Ramos (cell line): Measurements from ENCODE around the gene NFIC.
"Not testable (repeated sequence)": the region's sequence is repeated elsewhere in the genome, so short reads cannot be mapped to it uniquely, and the experiment has no call there.

Experiments
- in situ Hi-C: fragments of 300-500 bp; cut with MboI; formaldehyde crosslinking; loops from one replicate; pipeline ENCODE4 v1.14.3; 2022; ENCODE audit warnings: low sequenced_read_pairs; ENCODE audit not compliant: unreplicated experiment

Gene NFIC

DNA sequence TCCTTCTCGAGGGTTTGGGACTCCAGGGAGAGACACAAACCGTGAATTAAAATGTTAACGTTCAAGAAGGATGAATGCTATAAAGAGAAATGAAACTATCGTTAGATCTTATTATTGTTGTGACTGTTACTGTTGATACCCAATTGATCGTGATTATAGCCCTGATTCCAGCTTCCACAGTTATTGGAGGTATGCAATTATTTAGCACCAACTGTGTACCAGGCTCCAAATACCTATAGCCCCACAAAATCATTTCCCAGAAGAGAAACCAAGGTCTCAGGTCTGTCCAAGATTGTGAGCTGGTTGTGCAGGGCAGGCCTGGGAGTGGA is 30.1 kb upstream of the NFIC start:
- in situ Hi-C loops = no loop called here

GRCh38 chr19:3336680-3337523 is 29.5 kb upstream of the NFIC start:
- in situ Hi-C loops = no loop called here

DNA sequence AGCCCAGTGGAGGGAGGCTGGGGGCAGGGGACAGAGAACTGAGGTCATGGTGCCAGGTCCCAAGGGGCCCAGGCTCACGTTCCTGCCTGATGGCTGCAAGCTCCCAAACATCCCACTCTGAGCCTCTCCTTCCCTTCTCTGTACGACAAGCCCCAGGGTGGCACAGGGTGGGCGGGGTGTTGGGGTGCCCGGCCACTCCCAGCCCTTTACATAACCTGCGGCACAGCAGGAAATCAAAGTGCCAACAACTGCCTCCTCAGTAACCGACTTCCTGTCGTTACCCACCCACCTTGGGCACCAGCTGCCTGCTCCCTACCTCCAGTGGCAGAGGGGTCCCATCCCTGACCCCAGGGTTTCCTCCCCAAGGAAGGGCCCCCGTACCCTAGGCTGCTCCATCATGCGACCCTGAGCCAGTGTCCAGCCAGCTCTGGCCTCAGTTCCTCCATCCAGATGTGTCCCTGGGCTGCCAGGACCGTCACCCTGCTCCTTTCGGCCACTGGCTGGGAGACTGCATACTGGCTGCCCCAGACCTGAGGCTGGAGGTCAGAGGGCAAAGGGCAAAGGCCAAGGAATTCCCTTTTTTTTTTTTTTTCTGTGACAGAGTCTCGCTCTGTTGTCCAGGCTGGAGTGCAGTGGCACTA is 27.7 kb upstream of the NFIC start:
- in situ Hi-C loops = no loop called here

GRCh38 chr19:3340340-3340739 is 26.0 kb upstream of the NFIC start:
- in situ Hi-C loops = no loop called here

GRCh38 chr19:3342246-3342645 is 24.1 kb upstream of the NFIC start:
- in situ Hi-C loops = no loop called here

- in situ Hi-C loops = not testable (repeated sequence)
Measured at GRCh38 chr19:3342962-3343361, 23.4 kb upstream of the NFIC start.

- in situ Hi-C loops = no loop called here
Measured at GRCh38 chr19:3343619-3344502, 22.5 kb upstream of the NFIC start.

DNA sequence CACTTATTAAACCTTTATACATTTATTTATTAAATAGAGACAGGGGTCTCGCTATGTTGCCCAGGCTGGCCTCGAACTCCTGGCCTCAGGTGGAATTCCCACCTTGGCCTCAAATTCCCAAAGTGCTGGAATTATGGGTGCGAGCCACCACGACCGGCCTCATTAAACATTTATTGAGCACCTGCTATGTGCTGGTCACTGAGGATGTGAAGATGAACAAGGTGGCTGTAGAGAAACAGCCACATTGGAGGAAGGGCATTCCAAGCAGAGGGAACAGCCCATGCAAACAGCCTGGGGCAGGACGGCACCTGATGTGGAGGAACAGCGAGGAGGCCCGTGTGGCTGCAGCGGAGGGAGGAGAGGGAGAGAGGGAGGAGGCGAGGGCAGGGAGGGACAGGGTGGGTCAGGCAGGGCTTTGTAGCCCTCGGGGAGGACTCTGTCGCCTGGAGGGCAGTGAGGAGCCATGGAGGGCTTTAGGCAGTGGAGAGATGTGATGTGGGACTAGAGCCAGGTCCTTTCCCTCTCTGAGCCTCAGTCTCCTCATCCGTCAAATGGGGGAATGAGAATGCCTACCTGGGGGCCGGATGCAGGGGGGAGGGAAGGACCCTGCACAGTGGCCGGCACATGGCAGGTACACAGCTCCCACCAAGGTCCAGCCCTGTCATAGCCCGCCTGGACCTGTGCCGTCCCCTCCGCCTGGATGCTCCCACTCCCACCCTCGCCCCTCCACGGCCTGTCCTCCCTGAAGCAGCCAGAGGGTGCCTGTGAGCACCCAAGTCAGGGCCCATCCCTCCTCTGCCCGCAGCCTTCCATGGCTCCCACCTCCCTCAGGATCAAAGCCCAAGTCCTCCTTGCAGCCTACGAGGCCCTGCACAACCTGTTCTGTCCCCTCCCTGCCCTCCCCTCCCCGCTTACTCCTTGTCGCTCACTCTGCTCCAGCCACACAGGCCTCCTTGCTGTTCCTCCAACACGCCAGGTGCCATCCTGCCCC is 21.5 kb upstream of the NFIC start:
- in situ Hi-C loops = no loop called here

DNA sequence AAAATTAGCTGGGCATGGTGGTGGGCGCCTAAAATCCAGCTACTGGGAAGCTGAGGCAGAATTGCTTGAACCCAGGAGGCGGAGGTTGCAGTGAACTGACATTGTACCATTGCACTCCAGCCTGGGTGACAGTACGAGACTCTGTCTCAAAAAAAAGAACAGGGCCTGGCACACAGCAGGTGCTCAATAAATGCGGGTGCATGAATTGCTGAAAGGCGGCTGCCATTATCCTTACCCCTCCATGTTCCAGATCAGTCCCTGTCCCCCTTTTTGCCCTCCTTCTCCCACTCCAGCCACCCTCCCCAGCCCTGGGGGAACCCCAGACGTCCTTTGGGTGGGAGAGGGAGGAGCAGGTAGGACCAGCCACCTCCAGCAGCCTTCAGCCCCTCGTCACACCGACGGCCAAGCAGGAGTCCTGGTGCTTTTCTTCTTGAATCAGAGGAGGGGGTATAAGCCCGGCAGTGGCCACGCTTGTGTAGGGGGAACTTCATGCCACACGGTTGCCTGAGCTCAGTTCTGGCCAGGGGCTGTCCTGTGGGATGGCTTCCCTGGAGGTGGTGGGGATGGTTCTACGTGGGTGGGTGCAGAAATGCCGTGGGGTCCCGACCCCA is 20.4 kb upstream of the NFIC start:
- in situ Hi-C loops = no loop called here

DNA sequence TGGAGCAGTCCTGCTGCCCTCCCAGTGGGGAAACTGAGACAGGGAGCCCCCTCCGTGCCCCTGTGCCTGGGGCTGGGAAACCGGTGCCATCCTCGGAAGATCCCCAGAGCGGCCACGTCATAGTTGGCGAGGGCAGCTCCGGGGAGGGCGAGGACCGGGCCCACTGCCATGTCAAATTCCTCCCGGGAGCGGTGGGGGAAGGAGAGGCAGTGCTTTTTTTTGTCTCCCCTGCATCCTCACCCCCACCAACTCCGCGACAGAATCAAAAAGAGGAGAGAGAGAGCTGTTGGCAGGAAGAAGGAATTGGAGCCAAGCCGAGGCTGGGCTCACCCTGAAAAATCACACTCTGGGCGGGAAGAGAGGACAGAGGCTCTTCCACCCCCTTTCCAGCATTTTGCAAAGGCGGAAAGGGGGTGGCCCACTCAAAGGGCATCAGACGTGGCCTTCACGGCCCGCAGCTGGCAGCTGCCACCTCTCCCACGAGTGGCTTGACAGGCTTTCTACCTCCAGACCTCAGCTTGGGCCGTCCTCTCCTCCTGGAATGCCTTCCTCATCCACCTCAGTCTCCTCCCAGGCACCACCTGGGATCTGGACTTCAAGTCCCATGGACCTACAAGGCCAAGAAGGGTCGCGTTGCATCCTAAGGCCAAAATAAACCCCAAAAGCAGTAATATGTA is 19.6 kb upstream of the NFIC start:
- in situ Hi-C loops = no loop called here

GRCh38 chr19:3348042-3348441 is 18.3 kb upstream of the NFIC start:
- in situ Hi-C loops = no loop called here

GRCh38 chr19:3348469-3348868 is 17.9 kb upstream of the NFIC start:
- in situ Hi-C loops = not testable (repeated sequence)

- in situ Hi-C loops = no loop called here
Measured at GRCh38 chr19:3350014-3350663, 16.2 kb upstream of the NFIC start.

GRCh38 chr19:3351702-3352447 is 14.5 kb upstream of the NFIC start:
- in situ Hi-C loops = no loop called here

- in situ Hi-C loops = no loop called here
Measured at GRCh38 chr19:3353493-3353892, 12.9 kb upstream of the NFIC start.

GRCh38 chr19:3356805-3357204 is 9.6 kb upstream of the NFIC start:
- in situ Hi-C loops = no loop called here

GRCh38 chr19:3357271-3357991 is 9.0 kb upstream of the NFIC start:
- in situ Hi-C loops = no loop called here
